Inflammatory macrophage (primary cell): ENCODE measurements around the gene GNA12.

Experiments used
- DNase-seq, 2 donors: peaks; one replicate each; pipeline ENCODE4 v3.0.0-alpha.2; 2020 to 2022

Gene GNA12

GRCh38 chr7:2817456-2817855, 26.7 kb downstream of the GNA12 start:
- no peak for DNase-seq

DNA sequence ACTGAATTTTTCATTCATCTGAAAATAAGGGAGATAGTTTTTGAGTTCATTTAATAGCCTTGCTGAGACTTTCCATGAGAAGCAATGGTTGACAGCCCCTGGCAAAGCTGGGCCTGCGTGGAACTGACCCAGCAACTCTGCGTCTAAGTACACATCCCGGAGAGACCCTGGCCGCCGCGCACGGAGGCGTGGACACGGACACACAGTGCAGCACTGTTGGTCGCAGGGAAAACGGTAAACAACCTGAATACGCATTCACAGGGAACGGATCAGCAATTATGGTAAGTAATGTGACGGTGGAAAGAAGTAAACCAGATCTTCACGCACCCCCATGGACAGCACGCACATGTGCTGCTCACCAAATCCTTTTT, 28.2 kb downstream of the GNA12 start:
- no peak for DNase-seq

DNA sequence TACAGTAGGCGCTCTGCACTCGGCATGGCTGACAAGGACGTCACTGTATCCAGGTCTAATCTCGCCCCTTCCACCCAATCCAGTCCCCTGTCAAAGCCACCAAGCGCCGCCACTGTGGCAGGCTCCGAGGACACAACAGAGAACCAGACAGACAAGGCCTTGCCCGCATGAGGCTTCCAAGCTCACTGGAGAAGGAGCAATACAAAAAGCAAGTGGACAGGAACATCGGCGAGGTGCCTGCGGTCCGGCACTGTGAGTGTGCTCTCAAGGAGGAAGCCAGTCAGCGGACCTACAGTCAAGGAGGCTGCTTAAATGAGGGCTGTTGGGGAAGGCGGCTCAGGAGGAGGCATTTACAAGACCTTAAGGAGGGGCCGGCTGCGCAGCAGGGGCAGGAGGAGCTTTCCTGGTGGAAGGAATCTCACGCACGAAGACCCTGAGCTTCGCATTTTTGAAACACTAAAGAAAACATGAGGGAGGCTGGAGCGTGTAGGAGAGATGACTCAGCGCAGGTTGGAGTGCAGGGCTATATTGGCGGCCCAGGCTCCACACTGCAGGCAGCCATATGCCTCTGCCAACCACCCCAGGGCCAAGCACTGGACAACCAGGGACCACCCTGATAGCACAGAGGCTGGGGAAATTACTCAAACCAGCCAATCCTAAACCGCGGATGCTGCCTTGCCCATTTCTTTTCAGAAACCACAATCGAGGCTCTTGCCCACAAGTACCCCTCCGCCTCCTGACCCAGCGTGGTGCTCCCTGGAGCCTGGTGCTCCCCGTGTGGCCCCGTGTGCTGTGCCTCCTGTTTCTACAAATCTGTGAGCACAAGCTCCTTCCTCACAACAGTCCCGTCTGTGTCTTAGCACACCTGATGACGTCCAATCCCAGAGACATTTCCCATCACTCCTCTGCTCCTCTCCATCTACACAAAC, 28.9 kb downstream of the GNA12 start:
- DNase-seq, result no peak

DNA sequence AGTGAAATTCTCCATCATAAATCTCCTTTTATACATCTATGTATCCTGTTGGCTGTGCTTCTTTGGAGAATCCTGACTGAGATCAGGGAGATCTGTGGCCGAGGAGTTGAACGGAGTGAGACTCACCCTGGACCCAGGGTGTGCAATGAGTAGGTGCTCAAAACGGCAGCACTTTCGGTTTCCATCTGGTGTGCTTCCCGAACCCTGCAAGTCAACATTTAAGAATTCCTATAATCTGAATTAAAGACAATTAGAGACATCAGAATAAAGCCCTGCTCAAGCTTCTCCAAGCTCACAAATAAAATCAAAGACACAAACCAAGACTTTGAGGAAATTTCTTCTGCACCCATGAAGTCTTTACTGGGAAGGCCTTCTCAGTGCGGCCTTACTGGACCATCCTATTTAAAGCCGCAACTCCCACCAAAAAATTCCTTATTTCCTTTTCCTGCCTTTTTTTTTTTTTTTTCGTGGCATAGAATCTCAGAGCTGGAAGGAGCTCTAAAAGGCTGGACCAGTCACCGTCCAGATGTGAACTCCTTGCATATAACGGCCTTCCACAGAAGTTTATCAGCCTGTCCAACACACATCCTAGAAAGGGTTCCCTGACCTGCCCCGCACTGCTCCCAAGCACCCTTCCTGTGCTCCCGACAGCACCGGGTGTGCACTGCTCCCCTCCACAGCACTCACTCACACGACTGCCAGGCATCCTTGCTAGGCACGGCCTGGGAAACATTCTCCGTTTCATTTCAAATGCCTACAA, 29.7 kb downstream of the GNA12 start:
- no peak for DNase-seq

DNA sequence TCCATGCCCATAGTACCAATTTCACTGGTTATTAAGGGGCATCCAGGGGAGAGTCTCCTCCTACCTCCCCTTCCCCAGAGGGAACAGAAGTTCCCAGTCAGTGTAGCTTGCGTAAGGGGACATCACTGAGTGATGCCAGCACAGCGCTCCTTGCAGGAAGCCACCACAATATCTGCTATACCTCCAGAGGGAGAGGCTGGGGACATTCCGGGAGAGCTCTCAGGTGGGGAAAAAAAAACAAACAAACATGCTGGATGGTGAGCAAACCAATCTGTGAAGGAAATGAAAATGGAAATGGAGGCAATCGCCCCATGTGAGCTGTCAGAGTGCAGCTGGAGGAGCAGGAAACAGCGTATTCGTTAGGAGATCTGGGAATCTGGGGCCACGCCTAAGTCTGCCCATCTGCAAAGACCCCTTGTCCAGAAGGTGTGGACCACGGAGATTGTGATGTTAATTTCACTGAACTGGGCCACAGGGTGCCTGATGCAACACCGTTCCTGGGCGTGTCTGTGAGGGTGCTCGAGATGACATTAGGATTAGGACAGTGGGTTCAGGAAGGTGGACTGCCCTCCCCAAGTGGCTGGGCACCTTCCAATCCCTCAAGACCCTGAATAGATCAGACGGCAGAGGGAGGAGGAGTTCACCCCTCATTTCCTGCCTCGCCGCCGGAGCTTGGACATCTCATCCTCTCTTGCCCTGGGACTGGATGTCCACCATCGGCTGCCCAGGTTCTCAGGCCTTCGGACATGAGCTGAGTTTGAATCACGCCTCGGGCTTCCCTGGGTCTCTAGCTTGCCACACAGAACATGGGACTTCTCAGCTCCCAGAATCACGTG, 30.5 kb downstream of the GNA12 start:
- no peak for DNase-seq

DNA sequence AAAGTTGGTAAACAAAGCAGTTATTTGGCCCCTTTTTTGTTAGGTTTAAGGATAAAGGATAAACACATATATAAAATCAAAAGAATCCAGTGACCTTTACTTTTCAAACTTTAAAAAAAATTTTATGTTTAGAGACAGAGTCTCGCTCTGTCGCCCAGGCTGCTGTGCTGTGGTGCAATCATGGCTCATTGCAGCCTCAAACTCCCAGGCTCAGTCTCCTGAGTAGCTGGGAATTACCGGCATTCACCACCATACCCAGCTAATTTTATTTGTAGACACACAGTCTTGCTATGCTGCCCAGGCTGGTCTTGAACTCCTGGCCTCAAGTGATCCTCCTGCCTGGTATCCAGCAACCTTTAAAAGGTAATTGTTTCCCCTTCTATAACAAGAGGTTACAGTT, 31.3 kb downstream of the GNA12 start:
- DNase-seq, result no peak

DNA sequence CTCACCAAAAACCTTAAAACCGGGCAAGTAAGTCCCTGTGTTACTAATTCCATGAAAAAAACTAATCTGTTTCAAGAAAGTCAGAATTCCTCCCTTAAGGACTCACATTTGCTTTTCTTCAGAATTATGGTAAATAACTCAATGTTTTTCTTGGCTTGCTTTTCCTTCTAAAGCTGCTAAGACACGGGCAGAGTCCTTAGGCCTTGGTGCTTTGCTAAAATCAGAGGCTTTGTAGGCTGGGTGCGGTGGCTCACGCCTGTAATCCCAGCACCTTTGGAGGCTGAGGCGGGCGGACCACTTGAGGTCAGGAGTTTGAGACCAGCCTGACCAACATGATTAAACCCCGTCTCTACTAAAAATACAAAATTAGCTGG, 32.0 kb downstream of the GNA12 start:
- no peak for DNase-seq

- peak; percentile 32 to 57 for DNase-seq
Observed at GRCh38 chr7:2811476-2812113, 32.5 kb downstream of the GNA12 start.

DNA sequence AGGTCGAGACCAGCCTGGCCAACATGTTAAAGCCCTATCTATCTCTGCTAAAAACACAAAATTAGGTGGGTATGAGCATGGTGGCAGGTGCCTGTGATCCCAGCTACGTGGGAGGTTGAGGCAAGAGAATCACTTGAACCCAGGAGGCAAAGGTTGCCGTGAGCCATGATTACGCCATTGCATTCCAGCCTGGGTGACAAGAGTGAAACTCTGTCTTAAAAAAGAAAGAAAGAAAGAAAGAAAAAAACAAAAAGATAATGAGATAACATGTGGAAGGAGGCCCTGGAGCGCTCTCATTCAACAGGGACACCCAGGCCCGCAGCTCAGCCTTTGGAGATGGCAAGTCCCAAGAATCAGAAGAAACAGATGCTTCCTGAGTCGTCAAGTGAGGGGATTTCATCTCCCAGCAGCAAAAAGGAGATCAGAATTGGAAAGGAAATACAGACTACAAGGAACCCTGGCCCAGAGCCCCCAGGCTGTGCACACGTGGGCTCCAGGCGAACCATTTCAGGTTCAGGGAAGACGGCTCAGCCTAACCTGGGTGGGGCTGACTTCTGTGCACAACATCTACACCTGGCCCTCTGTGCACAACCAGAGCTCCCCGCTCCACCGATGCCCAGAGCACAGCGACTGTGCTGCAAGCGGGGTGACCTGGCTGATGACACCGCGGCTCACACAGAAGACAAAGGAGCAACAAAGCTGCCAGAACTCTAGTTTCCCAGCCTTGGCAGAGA, 33.3 kb downstream of the GNA12 start:
- DNase-seq, result no peak

DNA sequence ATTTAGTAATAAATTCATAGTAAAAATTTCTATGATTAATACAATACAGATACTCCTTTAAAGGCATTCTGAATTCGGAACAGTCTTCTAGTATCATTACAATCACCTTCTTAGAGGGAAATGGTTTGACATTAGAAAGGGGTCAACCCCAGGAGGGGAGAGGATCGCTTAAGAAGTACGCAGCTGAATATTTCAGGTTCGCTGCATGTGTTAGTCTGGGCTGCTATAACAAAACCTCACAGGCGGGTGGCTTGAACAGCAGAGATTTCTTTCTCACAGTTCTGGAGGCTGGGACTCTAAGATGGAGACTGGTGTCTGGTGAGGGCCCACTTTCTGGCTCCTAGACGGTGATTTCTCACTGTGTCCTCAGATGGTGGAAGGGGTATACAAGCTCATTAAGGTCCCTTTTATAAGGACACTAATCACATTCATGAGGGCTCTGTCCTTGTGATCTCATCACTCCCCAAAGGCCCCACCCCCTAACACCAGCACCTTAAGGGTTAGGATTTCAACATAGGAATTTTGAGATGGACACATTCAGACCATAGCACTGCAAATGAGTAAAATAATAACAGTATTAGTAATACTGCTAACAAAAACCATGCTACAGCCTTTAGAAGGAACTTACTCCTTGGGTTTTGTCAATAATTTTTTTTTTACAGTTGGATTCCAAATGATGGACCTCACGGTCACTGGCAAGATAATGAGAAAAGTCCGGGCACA, 34.0 kb downstream of the GNA12 start:
- no peak for DNase-seq

GRCh38 chr7:2808891-2809665, 35.0 kb downstream of the GNA12 start:
- DNase-seq, result peak; percentile 62 to 68

- DNase-seq, result no peak
Observed at GRCh38 chr7:2807845-2808772, 36.0 kb downstream of the GNA12 start.

- no peak for DNase-seq
Observed at GRCh38 chr7:2807460-2807844, 36.7 kb downstream of the GNA12 start.

DNA sequence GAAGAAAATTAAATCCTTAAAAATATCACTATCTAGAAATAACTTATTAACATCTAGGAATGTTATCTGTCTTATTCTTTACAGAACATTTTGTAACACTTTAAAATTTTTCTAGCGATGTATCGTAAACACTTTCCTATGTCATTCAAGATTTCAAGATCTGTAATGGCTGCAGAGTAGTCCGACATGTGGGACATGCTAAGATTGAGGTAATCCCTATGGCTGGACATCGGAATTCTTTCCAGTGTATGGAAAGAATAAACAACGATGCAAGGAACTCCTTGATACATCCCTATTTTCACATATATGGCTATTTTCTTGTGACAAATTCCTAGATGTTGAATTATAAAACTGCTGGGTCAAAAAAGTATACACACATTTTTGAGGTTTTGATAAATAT, 37.5 kb downstream of the GNA12 start:
- no peak for DNase-seq

- no peak for DNase-seq
Observed at GRCh38 chr7:2805213-2805944, 38.7 kb downstream of the GNA12 start.

DNA sequence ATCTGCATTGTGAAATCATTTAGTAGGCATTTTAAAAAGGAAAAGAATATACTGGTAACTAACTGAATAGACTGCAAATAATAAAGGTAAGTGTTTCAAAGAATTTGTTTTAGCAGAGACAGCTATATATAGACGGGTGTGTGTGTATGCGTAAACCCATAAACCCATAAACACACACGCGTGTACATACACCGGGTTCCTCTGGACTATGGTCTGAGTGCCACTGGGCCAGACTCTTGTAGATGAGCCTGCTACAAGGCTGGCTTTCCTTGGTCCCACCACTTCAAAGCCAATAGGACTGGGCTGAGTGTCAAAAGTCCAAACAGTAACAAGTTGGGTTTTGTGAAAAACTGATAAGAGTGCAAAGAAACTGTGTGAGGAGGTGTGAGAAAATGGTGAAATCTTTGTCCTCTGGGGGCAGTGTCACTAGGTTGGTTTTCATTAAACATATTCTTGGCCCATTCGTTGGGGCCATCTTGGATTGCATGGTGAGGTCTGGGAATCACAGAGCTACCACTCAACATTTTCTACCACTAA, 39.8 kb downstream of the GNA12 start:
- DNase-seq, result no peak

DNA sequence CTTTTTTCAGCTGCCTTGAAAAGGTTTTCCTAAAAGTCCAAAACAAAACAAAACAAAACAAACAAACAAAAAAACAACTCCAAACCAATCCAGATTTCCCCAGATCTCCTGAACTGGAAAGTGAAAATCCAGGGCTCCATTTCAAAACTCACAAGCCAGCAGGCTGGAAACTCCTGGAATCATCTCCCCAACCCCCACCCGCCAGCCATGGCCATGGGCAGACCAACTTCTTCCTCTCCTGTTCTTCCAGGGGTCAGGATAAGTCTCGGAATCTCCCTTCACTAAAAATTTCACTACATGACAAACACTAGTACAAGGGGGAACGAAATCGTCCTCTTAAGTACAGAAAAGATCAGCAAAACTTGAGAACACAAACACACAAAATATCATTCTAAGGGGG, 40.4 kb downstream of the GNA12 start:
- DNase-seq, result no peak

- no peak for DNase-seq
Observed at GRCh38 chr7:2803342-2803692, 40.8 kb downstream of the GNA12 start.
